ENCODE results near the gene PLAC8L1.

DNA sequence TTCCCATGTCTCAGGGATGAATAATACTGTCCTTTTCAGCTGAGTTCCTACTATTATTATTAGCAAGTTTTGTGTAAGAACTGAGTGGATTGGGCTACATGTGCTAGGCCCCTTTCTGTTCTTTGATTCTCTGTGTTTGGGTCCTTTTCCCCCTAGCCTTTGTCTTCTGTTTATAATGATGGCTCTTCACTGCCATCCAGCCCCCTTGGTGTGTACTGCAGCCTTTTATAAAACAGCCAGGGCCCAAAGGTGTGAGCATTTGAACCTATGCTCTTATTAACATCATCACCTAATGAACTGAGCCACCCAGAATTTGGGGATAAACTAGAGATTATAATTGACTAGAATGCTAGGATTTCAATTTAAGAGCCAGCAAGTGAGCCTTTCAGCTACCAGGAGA, 52.6 kb downstream of the PLAC8L1 start:
- TF ChIP-seq YY1 (IDR thresholded peaks at IDR 0.05; ENCODE audit: insufficient read depth, insufficient read length) (no peak), ZNF274 (IDR thresholded peaks at IDR 0.05; ENCODE audit: low read depth, low read length) (no peak)
